Naive thymus-derived CD4-positive, alpha-beta T cell (primary cell): ENCODE results near the gene NKRF. TPM values are rescaled to one million over a fixed set of nuclear protein-coding genes. Genes with fewer than 3 reads are reported as not detected.

Experiments
- ATAC-seq: fragments of 150-1000 bp; cut with Tn5 transposase; 2 replicates; pipeline ENCODE4 v1.10.0; 2021; ENCODE audit warnings: mild to moderate bottlenecking, moderate library complexity
- CTCF ChIA-PET: fragments of 350-600 bp; sonication (Branson Sonifier 250); formaldehyde crosslinking; loops from one replicate; lab custom pipeline; 2021; ENCODE audit warnings: antibody characterized with exemption; lab: Charles Lee
- POLR2A ChIA-PET: fragments of 350-600 bp; sonication (Branson Sonifier 250); formaldehyde crosslinking; loops from one replicate; lab custom pipeline; 2021; ENCODE audit warnings: antibody characterized with exemption, inconsistent platforms; lab: Charles Lee
- DNase-seq, 9 donors: peaks; one replicate each; pipeline versions ENCODE4 v3.0.0 to v3.0.0-alpha.2; 2020 to 2022; ENCODE audit warnings: mixed read lengths in 1 of 9
- H3K27ac ChIP-seq: one replicate; pipeline ENCODE4 v1.7.0; 2013; ENCODE audit warnings: mild to moderate bottlenecking, low read depth, low read length, moderate library complexity
- H3K27me3 ChIP-seq, 2 donors: one replicate each; pipeline ENCODE4 v1.7.0; 2013; ENCODE audit warnings: low read length in 2 of 2, mild to moderate bottlenecking in 2 of 2, moderate library complexity in 2 of 2; ENCODE audit not compliant: control insufficient read depth in 2 of 2, insufficient read depth in 2 of 2
- H3K36me3 ChIP-seq, 3 experiments: 1 replicate in 2 of 3; 2 replicates in 1 of 3; pipeline ENCODE4 v1.7.0; 2013; ENCODE audit warnings: low read length in 3 of 3, mild to moderate bottlenecking in 3 of 3, moderate library complexity in 1 of 3; ENCODE audit not compliant: insufficient read depth in 3 of 3, control insufficient read depth in 2 of 3
- H3K4me1 ChIP-seq, 2 donors: one replicate each; pipeline ENCODE4 v1.7.0; 2013; ENCODE audit warnings: low read length in 2 of 2, mild to moderate bottlenecking in 2 of 2, moderate library complexity in 1 of 2; ENCODE audit not compliant: control insufficient read depth in 2 of 2, insufficient read depth in 2 of 2
- H3K4me3 ChIP-seq: 2 replicates; pipeline ENCODE4 v1.7.0; 2013; ENCODE audit warnings: mild to moderate bottlenecking, low read length
- H3K9me3 ChIP-seq, 3 experiments: 1 replicate in 2 of 3; 2 replicates in 1 of 3; pipeline ENCODE4 v1.7.0; 2013; ENCODE audit warnings: low read length in 3 of 3; ENCODE audit not compliant: control insufficient read depth in 2 of 3
- H3K27ac Mint-ChIP-seq, 9 donors: one replicate each; pipeline ENCODE4 v1.8.0; 2020 to 2022; ENCODE audit warnings: mixed read lengths in 9 of 9, mild to moderate bottlenecking in 8 of 9, moderate library complexity in 5 of 9, inconsistent platforms in 2 of 9
- H3K27me3 Mint-ChIP-seq, 5 donors: one replicate each; pipeline ENCODE4 v1.8.0; 2021 to 2022; ENCODE audit warnings: mixed read lengths in 5 of 5, mild to moderate bottlenecking in 1 of 5
- H3K36me3 Mint-ChIP-seq, 5 donors: one replicate each; pipeline ENCODE4 v1.8.0; 2020 to 2022; ENCODE audit warnings: mixed read lengths in 5 of 5, mild to moderate bottlenecking in 3 of 5, inconsistent platforms in 1 of 5
- H3K4me1 Mint-ChIP-seq, 7 donors: one replicate each; pipeline ENCODE4 v1.8.0; 2020 to 2022; ENCODE audit warnings: mixed read lengths in 7 of 7, mild to moderate bottlenecking in 3 of 7, inconsistent platforms in 1 of 7
- H3K4me3 Mint-ChIP-seq, 10 donors: one replicate each; pipeline ENCODE4 v1.8.0; 2020 to 2022; ENCODE audit warnings: mild to moderate bottlenecking in 10 of 10, mixed read lengths in 10 of 10, moderate library complexity in 6 of 10, inconsistent platforms in 2 of 10
- H3K9me3 Mint-ChIP-seq, 11 donors: one replicate each; pipeline ENCODE4 v1.8.0; 2020 to 2022; ENCODE audit warnings: mixed read lengths in 11 of 11, mild to moderate bottlenecking in 4 of 11, inconsistent platforms in 1 of 11, moderate library complexity in 1 of 11
- intact Hi-C, 2 donors: fragments of 100-400 bp; cut with micrococcal nuclease; formaldehyde crosslinking; loops; one replicate each; pipeline ENCODE4 v1.15.1; 2023
- polyA plus RNA-seq, 2 donors: library from polyadenylated mRNA; unstranded; fragments of 300-500 nt; fragmentation: Illumina TruSeq; gene quantifications; one replicate each; pipeline ENCODE4 v1.2.3, GENCODE V29; 2021
- total RNA-seq, 6 experiments: library from RNA in 5 of 6; stranded (reverse) in 5 of 6; gene quantifications; 1 replicate in 5 of 6; 2 replicates in 1 of 6; pipeline ENCODE4 v1.2.3 and lab custom pipeline; 2021 to 2026

The NKRF gene
- total and polyA plus RNA-seq, 7 experiments from 2014 or later: 5.2 to 16.4 (median 12.3) TPM

- intact Hi-C loops: loop anchor here in 1 of 2 donors (5.0 kb wide), 2 partner anchors 70 to 105 kb away; partner anchors contain the start of gene SEPTIN6
- Histone ChIP-seq H3K27me3 (no peaks in the 10 kb centered on the region), H3K4me1 (no peaks in the 10 kb centered on the region), H3K9me3 (no peaks in the 10 kb centered on the region), H3K27ac (no peak overlapping the region), H3K4me3 (no peak overlapping the region), H3K36me3 (peaks cover 0 to 58% (median 6%) of the 10 kb centered on the region in 3 experiments)
- peaks cover 0 to 27% (median 4%) of the 10 kb centered on the region in 5 donors for H3K36me3 Mint-ChIP-seq
- no peak for ATAC-seq
- no peak overlapping the region for H3K4me3 Mint-ChIP-seq
- H3K27me3 Mint-ChIP-seq: no peaks in the 10 kb centered on the region
- no peaks in the 10 kb centered on the region for H3K9me3 Mint-ChIP-seq
- POLR2A ChIA-PET: no interaction called here
- no peak for DNase-seq
- CTCF ChIA-PET: interaction anchor here (1.2 kb wide), 1 partner anchor 70 kb away, joined by 3 read pairs; the partner anchor contains the start of gene SEPTIN6
- peaks cover 0 to 9% (median 3%) of the 10 kb centered on the region in 7 donors for H3K4me1 Mint-ChIP-seq
- peak overlapping the region in 5 of 9 donors; percentile 25 to 80 (median 71) for H3K27ac Mint-ChIP-seq
Measured at GRCh38 chrX:119622356-119623232, 16.4 kb upstream of the NKRF start.

- peaks cover 0 to 27% (median 0%) of the 10 kb centered on the region in 3 experiments for H3K36me3 ChIP-seq
- no peaks in the 10 kb centered on the region for H3K4me1 ChIP-seq
- Mint-ChIP-seq H3K27ac (peak overlapping the region in 6 of 9 donors; percentile 14 to 72 (median 60)), H3K36me3 (peaks cover 0 to 21% (median 5%) of the 10 kb centered on the region in 5 donors), H3K27me3 (no peaks in the 10 kb centered on the region), H3K9me3 (peaks cover 0 to 2% (median 0%) of the 10 kb centered on the region in 11 donors), H3K4me1 (peaks cover 0 to 14% (median 5%) of the 10 kb centered on the region in 7 donors), H3K4me3 (no peak overlapping the region)
- ATAC-seq (peak; percentile 58), DNase-seq (no peak)
- H3K4me3 ChIP-seq: no peak overlapping the region
- ChIA-PET POLR2A (interaction anchor here (0.6 to 3.5 kb wide), 4 partner anchors 10 to 165 kb away, joined by 3 to 13 read pairs (median 4); partner anchors contain the start of gene NKRF), CTCF (interaction anchor here (0.7 kb wide), 1 partner anchor 115 kb away, joined by 4 read pairs; no protein-coding TSS in a partner anchor)
- H3K9me3 ChIP-seq: no peaks in the 10 kb centered on the region
- no peaks in the 10 kb centered on the region for H3K27me3 ChIP-seq
- no peak overlapping the region for H3K27ac ChIP-seq
- intact Hi-C loops: no loop called here
Measured at GRCh38 chrX:119618439-119618838, 12.2 kb upstream of the NKRF start.

GRCh38 chrX:119617517-119618164, 11.4 kb upstream of the NKRF start:
- no peak for DNase-seq
- Histone ChIP-seq H3K36me3 (peaks cover 0 to 23% (median 0%) of the 10 kb centered on the region in 3 experiments), H3K27me3 (no peaks in the 10 kb centered on the region), H3K4me1 (no peaks in the 10 kb centered on the region), H3K4me3 (no peak overlapping the region), H3K27ac (no peak overlapping the region), H3K9me3 (no peaks in the 10 kb centered on the region)
- Mint-ChIP-seq H3K9me3 (peaks cover 0 to 4% (median 0%) of the 10 kb centered on the region in 11 donors), H3K4me3 (no peak overlapping the region), H3K4me1 (peaks cover 0 to 14% (median 5%) of the 10 kb centered on the region in 7 donors), H3K36me3 (peaks cover 0 to 17% (median 5%) of the 10 kb centered on the region in 5 donors), H3K27me3 (no peaks in the 10 kb centered on the region), H3K27ac (peak overlapping the region in 4 of 9 donors; percentile 21 to 67 (median 50))
- CTCF ChIA-PET: interaction anchor here (0.6 to 2.0 kb wide), 3 partner anchors 112 to 200 kb away, joined by 4 to 5 read pairs (median 4); no protein-coding TSS in a partner anchor
- POLR2A ChIA-PET: interaction anchor here (0.6 to 3.5 kb wide), 2 partner anchors 12 to 47 kb away, joined by 3 to 13 read pairs; partner anchors contain the start of gene NKRF
- peak; percentile 27 for ATAC-seq
- intact Hi-C loops: no loop called here

- H3K27ac Mint-ChIP-seq: peak overlapping the region in 3 of 9 donors; percentile 33 to 76 (median 38)
- ChIA-PET CTCF (interaction anchor here (0.6 kb wide), 1 partner anchor 76 kb away, joined by 3 read pairs; no protein-coding TSS in a partner anchor), POLR2A (interaction anchor here (0.8 to 1.6 kb wide), 2 partner anchors 8 to 62 kb away, joined by 3 to 4 read pairs; partner anchors contain the start of gene NKRF)
- intact Hi-C loops: loop anchor here in 1 of 2 donors (1.0 kb wide), 1 partner anchor 8 kb away; the partner anchor contains the start of gene NKRF
- Histone ChIP-seq H3K27me3 (no peaks in the 10 kb centered on the region), H3K4me1 (no peaks in the 10 kb centered on the region), H3K9me3 (no peaks in the 10 kb centered on the region), H3K27ac (no peak overlapping the region), H3K36me3 (peaks cover 0 to 13% (median 0%) of the 10 kb centered on the region in 3 experiments), H3K4me3 (no peak overlapping the region)
- peaks cover 0 to 20% (median 10%) of the 10 kb centered on the region in 7 donors for H3K4me1 Mint-ChIP-seq
- H3K27me3 Mint-ChIP-seq: no peaks in the 10 kb centered on the region
- peaks cover 0 to 8% (median 0%) of the 10 kb centered on the region in 11 donors for H3K9me3 Mint-ChIP-seq
- no peak overlapping the region for H3K4me3 Mint-ChIP-seq
- peaks cover 0 to 7% (median 4%) of the 10 kb centered on the region in 5 donors for H3K36me3 Mint-ChIP-seq
- DNase-seq (no peak), ATAC-seq (no peak)
Measured at GRCh38 chrX:119614776-119615175, 8.6 kb upstream of the NKRF start.

GRCh38 chrX:119607018-119607389, 780 bp upstream of the NKRF start:
- CTCF ChIA-PET: no interaction called here
- DNase-seq (no peak), ATAC-seq (no peak)
- Mint-ChIP-seq H3K36me3 (peaks cover 0 to 7% (median 1%) of the 10 kb centered on the region in 5 donors), H3K9me3 (peaks cover 0 to 6% (median 0%) of the 10 kb centered on the region in 11 donors), H3K4me1 (peaks cover 6 to 43% (median 36%) of the 10 kb centered on the region in 7 donors), H3K27ac (peak overlapping the region; percentile 91 to 99 (median 98)), H3K27me3 (peaks cover 0 to 4% (median 0%) of the 10 kb centered on the region in 5 donors), H3K4me3 (peak overlapping the region; percentile 91 to 100 (median 94))
- Histone ChIP-seq H3K4me3 (peak overlapping the region; percentile 71), H3K9me3 (no peaks in the 10 kb centered on the region), H3K36me3 (no peaks in the 10 kb centered on the region), H3K27ac (peak overlapping the region; percentile 90), H3K27me3 (no peaks in the 10 kb centered on the region), H3K4me1 (peaks cover 5 to 11% of the 10 kb centered on the region in 2 donors)
- POLR2A ChIA-PET: interaction anchor here (0.7 to 3.2 kb wide), 10 partner anchors 7 to 264 kb away, joined by 3 to 17 read pairs (median 6); partner anchors contain the start of genes NDUFA1, RNF113A, RPL39 and SEPTIN6
- intact Hi-C loops: loop anchor here (2.0 to 5.0 kb wide), 7 partner anchors 42 to 265 kb away; partner anchors contain the start of genes NDUFA1 (in 2 of the 2), RNF113A (in 2 of the 2), STEEP1 (in 2 of the 2) and SEPTIN6 (in 1 of the 2)
